Caco-2 (cell line): ENCODE data around the gene LYPD6. TPM values are rescaled to one million over a fixed set of nuclear protein-coding genes. Genes with fewer than 3 reads are reported as not detected.

Source experiments
- BruUV-seq: library from RNA; stranded (reverse); fragments of 400-500 nt; replicated peaks from 2 replicates; lab custom pipeline; 2021; lab: Mats Ljungman, UMichigan
- CTCF ChIA-PET: fragments of 300-600 bp; sonication (Branson Sonifier 250); formaldehyde crosslinking; loops from one replicate; lab custom pipeline; 2022; ENCODE audit warnings: antibody characterized with exemption; lab: Charles Lee
- POLR2A ChIA-PET: fragments of 300-600 bp; sonication (Branson Sonifier 250); formaldehyde crosslinking; loops from one replicate; lab custom pipeline; 2022; ENCODE audit warnings: antibody characterized with exemption; lab: Charles Lee
- DNase-seq, 2 experiments: peaks; one replicate each; pipeline versions ENCODE4 v3.0.0 to v3.0.0-alpha.2; 2020 to 2022
- H3K27me3 ChIP-seq: replicated peaks from 2 replicates; pipeline ENCODE4 v1.6.0; 2011; ENCODE audit warnings: low read length; ENCODE audit not compliant: control insufficient read depth, insufficient read depth
- H3K36me3 ChIP-seq: 2 replicates; pipeline ENCODE4 v1.5.1; 2011; ENCODE audit warnings: low read length; ENCODE audit not compliant: control insufficient read depth, insufficient read depth
- H3K4me1 ChIP-seq: fragments of 250-450 bp; sonication (Bioruptor Pico); 2 replicates; pipeline ENCODE4 v1.5.1; 2020; ENCODE audit warnings: mild to moderate bottlenecking
- H3K4me3 ChIP-seq: 2 replicates; pipeline ENCODE4 v1.5.1; 2011; ENCODE audit warnings: low read depth, mild to moderate bottlenecking, control low read depth, low read length
- H3K9me3 ChIP-seq: fragments of 250-450 bp; sonication (Bioruptor Pico); 2 replicates; pipeline ENCODE4 v1.5.1; 2020; ENCODE audit warnings: mild to moderate bottlenecking, moderate library complexity
- H3K27ac Mint-ChIP-seq: one replicate; pipeline ENCODE4 v1.8.0; 2022; ENCODE audit warnings: mixed read lengths; ENCODE audit not compliant: unreplicated experiment
- H3K27me3 Mint-ChIP-seq: one replicate; pipeline ENCODE4 v1.8.0; 2022; ENCODE audit warnings: mixed read lengths; ENCODE audit not compliant: insufficient read depth, unreplicated experiment
- H3K36me3 Mint-ChIP-seq: one replicate; pipeline ENCODE4 v1.8.0; 2022; ENCODE audit warnings: mild to moderate bottlenecking, mixed read lengths; ENCODE audit not compliant: insufficient read depth, unreplicated experiment
- H3K4me1 Mint-ChIP-seq: one replicate; pipeline ENCODE4 v1.8.0; 2022; ENCODE audit warnings: low read depth, mixed read lengths; ENCODE audit not compliant: unreplicated experiment
- H3K4me3 Mint-ChIP-seq: one replicate; pipeline ENCODE4 v1.8.0; 2022; ENCODE audit warnings: mild to moderate bottlenecking, moderate library complexity, mixed read lengths; ENCODE audit not compliant: unreplicated experiment
- H3K9me3 Mint-ChIP-seq: one replicate; pipeline ENCODE4 v1.8.0; 2022; ENCODE audit warnings: mixed read lengths; ENCODE audit not compliant: unreplicated experiment
- intact Hi-C: fragments of 100-400 bp; cut with micrococcal nuclease; formaldehyde crosslinking; loops from one replicate; pipeline ENCODE4 v1.10.0; 2022; ENCODE audit not compliant: unreplicated experiment
- total RNA-seq: library from RNA; stranded (reverse); gene quantifications from 2 replicates; pipeline ENCODE4 v1.2.3, GENCODE V29; 2022
- TF ChIP-seq, protein P1 (sequence below), 2 experiments: fragments of 200-600 bp in 1 of 2; IDR thresholded peaks; 1 replicate in 1 of 2; 2 replicates in 1 of 2; pipeline versions ENCODE4 v1.5.1 to v1.8.0; 2011 to 2022; ENCODE audit warnings: antibody characterized with exemption in 1 of 2, control low read depth in 1 of 2, inconsistent platforms in 1 of 2, low read depth in 1 of 2, low read length in 1 of 2, mild to moderate bottlenecking in 1 of 2, moderate library complexity in 1 of 2; ENCODE audit not compliant: insufficient read depth in 1 of 2, severe bottlenecking in 1 of 2, unreplicated experiment in 1 of 2

Gene LYPD6
- total RNA-seq, 1 experiment from 2014 or later, result 9.0 TPM

DNA sequence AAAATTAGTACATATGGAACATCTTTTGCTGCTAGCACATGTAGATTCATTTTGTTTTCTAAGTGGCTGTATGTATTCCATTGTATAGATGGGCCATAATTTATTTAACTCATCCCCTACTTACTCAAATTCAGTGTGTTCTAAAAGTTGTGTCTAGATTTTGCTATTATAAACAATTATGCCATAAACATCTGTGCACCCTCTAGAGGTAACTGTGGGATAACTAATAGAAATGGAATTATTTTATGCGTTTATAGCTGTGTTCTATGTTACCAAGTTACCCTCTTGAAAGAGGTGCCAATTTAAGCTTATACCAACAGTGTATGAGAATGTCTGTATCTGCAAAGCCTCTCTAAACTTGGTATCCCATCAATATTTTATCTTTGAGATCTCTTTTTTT, 156.8 kb downstream of the LYPD6 start:
- DNase-seq, result no peak
- intact Hi-C loops, result loop anchor here (5.0 kb wide), 1 partner anchor 155 kb away; the partner anchor contains the start of gene LYPD6
- Histone ChIP-seq H3K27me3 (no peaks in the 10 kb centered on the region), H3K4me1 (peaks cover 20% of the 10 kb centered on the region), H3K4me3 (no peak overlapping the region), H3K9me3 (no peaks in the 10 kb centered on the region; the same call in 1 of the 2 replicates), H3K36me3 (no peaks in the 10 kb centered on the region)
- Mint-ChIP-seq H3K27me3 (no peaks in the 10 kb centered on the region), H3K27ac (no peak overlapping the region), H3K4me3 (no peak overlapping the region), H3K4me1 (no peaks in the 10 kb centered on the region), H3K9me3 (no peaks in the 10 kb centered on the region), H3K36me3 (no peaks in the 10 kb centered on the region)
- POLR2A ChIA-PET, result no interaction called here
- CTCF ChIA-PET, result no interaction called here
- TF ChIP-seq, protein P1, sequence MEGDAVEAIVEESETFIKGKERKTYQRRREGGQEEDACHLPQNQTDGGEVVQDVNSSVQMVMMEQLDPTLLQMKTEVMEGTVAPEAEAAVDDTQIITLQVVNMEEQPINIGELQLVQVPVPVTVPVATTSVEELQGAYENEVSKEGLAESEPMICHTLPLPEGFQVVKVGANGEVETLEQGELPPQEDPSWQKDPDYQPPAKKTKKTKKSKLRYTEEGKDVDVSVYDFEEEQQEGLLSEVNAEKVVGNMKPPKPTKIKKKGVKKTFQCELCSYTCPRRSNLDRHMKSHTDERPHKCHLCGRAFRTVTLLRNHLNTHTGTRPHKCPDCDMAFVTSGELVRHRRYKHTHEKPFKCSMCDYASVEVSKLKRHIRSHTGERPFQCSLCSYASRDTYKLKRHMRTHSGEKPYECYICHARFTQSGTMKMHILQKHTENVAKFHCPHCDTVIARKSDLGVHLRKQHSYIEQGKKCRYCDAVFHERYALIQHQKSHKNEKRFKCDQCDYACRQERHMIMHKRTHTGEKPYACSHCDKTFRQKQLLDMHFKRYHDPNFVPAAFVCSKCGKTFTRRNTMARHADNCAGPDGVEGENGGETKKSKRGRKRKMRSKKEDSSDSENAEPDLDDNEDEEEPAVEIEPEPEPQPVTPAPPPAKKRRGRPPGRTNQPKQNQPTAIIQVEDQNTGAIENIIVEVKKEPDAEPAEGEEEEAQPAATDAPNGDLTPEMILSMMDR (IDR thresholded peaks at IDR 0.05; ENCODE audit: insufficient read depth in 1 of 2, low read depth in 1 of 2, low read length in 1 of 2, severe bottlenecking in 1 of 2, unreplicated experiment in 1 of 2), result no peak
- no TSS peak for BruUV-seq

DNA sequence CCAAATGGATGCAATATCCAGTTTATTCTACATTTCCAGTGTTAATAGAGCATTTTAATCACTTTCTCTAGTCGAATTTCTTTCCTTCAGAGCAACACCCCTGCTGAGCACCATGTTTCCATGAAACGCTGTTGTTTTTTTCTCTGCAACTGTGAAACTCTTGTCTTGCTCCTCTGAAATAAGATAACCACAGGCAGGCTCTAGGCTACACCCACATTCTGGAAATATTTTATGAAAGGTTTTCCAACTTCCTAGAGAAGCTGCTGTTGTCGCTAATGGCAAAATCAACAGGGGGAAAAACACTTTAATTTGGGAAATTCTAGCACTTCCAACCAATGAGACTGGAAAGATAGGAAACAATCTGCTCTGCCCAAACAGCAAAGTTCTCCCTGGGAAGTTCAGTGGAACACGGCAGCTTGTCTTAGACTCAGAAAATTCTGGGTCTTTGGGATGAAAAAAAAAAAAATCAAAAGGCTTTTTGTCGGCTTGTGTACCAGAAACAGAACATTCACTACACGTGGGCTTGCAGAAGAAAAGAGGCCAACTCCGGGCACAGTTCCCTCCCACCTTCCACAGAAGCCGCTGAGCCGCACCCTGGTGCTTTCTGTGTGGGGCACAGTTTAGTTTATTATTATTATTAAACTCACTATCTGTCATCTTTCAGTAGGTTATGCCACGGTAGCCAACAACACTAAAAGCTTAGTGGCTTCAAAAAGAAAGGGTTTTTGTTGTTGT, 158.5 kb downstream of the LYPD6 start:
- TF ChIP-seq, protein P1 (IDR thresholded peaks at IDR 0.05; ENCODE audit: insufficient read depth in 1 of 2, low read depth in 1 of 2, low read length in 1 of 2, severe bottlenecking in 1 of 2, unreplicated experiment in 1 of 2), result no peak
- Histone ChIP-seq H3K36me3 (no peaks in the 10 kb centered on the region), H3K9me3 (no peaks in the 10 kb centered on the region; the same call in 1 of the 2 replicates), H3K27me3 (no peaks in the 10 kb centered on the region), H3K4me3 (no peak overlapping the region), H3K4me1 (peaks cover 15% of the 10 kb centered on the region)
- no TSS peak for BruUV-seq
- Mint-ChIP-seq H3K36me3 (no peaks in the 10 kb centered on the region), H3K27ac (no peak overlapping the region), H3K4me1 (peaks cover 12% of the 10 kb centered on the region), H3K27me3 (no peaks in the 10 kb centered on the region), H3K4me3 (no peak overlapping the region), H3K9me3 (no peaks in the 10 kb centered on the region)
- intact Hi-C loops, result loop anchor here (5.0 kb wide), 1 partner anchor 157 kb away; the partner anchor contains the start of gene LYPD6
- no peak for DNase-seq
- ChIA-PET POLR2A (interaction anchor here (0.6 kb wide), 1 partner anchor 992 kb away, joined by 3 read pairs; no protein-coding TSS in a partner anchor), CTCF (no interaction called here)

DNA sequence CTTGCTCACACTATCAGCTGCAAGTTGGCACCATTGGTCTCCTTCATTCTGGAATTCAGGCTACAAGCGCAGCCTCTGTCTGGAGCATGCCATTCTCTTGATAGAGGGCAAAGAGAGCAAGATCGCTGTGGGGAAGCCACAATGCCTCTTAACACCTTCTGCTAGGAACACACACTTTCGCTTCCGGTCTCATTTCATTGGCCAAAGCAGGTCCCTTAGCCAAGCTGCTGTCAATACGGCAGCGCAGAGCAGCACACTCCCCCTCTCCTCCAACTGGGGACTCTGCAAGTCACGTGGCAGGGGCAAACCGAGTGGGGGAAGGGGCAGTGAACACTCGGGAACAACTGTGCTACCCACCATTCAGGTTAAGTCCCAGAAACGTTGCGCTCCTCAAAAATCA, 159.1 kb downstream of the LYPD6 start:
- peaks cover 15% of the 10 kb centered on the region for H3K4me1 Mint-ChIP-seq
- intact Hi-C loops, result loop anchor here (5.0 kb wide), 1 partner anchor 157 kb away; the partner anchor contains the start of gene LYPD6
- no peak overlapping the region for H3K27ac Mint-ChIP-seq
- H3K27me3 Mint-ChIP-seq, result no peaks in the 10 kb centered on the region
- Histone ChIP-seq H3K36me3 (no peaks in the 10 kb centered on the region), H3K4me3 (no peak overlapping the region), H3K4me1 (peaks cover 15% of the 10 kb centered on the region), H3K9me3 (no peaks in the 10 kb centered on the region; the same call in 1 of the 2 replicates), H3K27me3 (no peaks in the 10 kb centered on the region)
- BruUV-seq, result no TSS peak
- no peak for DNase-seq
- ChIA-PET POLR2A (no interaction called here), CTCF (no interaction called here)
- H3K9me3 Mint-ChIP-seq, result no peaks in the 10 kb centered on the region
- no peaks in the 10 kb centered on the region for H3K36me3 Mint-ChIP-seq
- TF ChIP-seq, protein P1 (IDR thresholded peaks at IDR 0.05; ENCODE audit: insufficient read depth in 1 of 2, low read depth in 1 of 2, low read length in 1 of 2, severe bottlenecking in 1 of 2, unreplicated experiment in 1 of 2), result no peak
- H3K4me3 Mint-ChIP-seq, result no peak overlapping the region
